Fibroblast of villous mesenchyme (primary cell): Measurements from ENCODE around the gene APP. TPM values are rescaled to one million over a fixed set of nuclear protein-coding genes. Genes with fewer than 3 reads are reported as not detected.

Source experiments
- DNase-seq: peaks from one replicate; pipeline ENCODE4 v3.0.0-alpha.2; 2010; ENCODE audit warnings: low read depth
- H3K4me3 ChIP-seq: 2 replicates; pipeline ENCODE4 v1.5.1; 2011; ENCODE audit warnings: low read depth, mild to moderate bottlenecking, low read length
- CTCF ChIP-seq: IDR thresholded peaks from 2 replicates; pipeline ENCODE4 v1.5.1; 2012; ENCODE audit warnings: low read depth, mild to moderate bottlenecking, low read length; ENCODE audit not compliant: insufficient read depth
- total RNA-seq: library from RNA; depleted of rRNA; stranded (reverse); fragments of >200 nt; gene quantifications from 2 replicates; pipeline ENCODE4 v1.2.3, GENCODE V29; 2012

The APP gene
- total RNA-seq, 1 donor = 353 TPM

GRCh38 chr21:25870084-25870483, 300.5 kb downstream of the APP start:
- no peak for TF ChIP-seq CTCF
- DNase-seq = no peak
- no peak overlapping the region for H3K4me3 ChIP-seq

GRCh38 chr21:25867061-25867460, 303.5 kb downstream of the APP start:
- H3K4me3 ChIP-seq = no peak overlapping the region
- no peak for TF ChIP-seq CTCF
- no peak for DNase-seq

- TF ChIP-seq CTCF = no peak
- H3K4me3 ChIP-seq = no peak overlapping the region
- no peak for DNase-seq
Observed at GRCh38 chr21:25863747-25864146, 306.8 kb downstream of the APP start.

GRCh38 chr21:25863031-25863430, 307.5 kb downstream of the APP start:
- TF ChIP-seq CTCF = no peak
- no peak overlapping the region for H3K4me3 ChIP-seq
- no peak for DNase-seq

- no peak overlapping the region for H3K4me3 ChIP-seq
- peak; percentile 50 for DNase-seq
- TF ChIP-seq CTCF = peak; percentile 89
Observed at GRCh38 chr21:25862596-25862995, 308.0 kb downstream of the APP start.

GRCh38 chr21:25862112-25862511, 308.5 kb downstream of the APP start:
- DNase-seq = no peak
- no peak overlapping the region for H3K4me3 ChIP-seq
- no peak for TF ChIP-seq CTCF

GRCh38 chr21:25859235-25859929, 311.2 kb downstream of the APP start:
- TF ChIP-seq CTCF = no peak
- no peak overlapping the region for H3K4me3 ChIP-seq
- no peak for DNase-seq
